ENCODE data around the gene ECSCR.
"Not testable (repeated sequence)": the region's sequence is repeated elsewhere in the genome, so short reads cannot be mapped to it uniquely, and the experiment has no call there.

ECSCR gene

GRCh38 chr5:139413153-139413552, 49.4 kb downstream of the ECSCR start:
- DNase-seq, result no peak
- ATAC-seq, result no peak

- DNase-seq (no peak), ATAC-seq (no peak)
Measured at GRCh38 chr5:139410993-139411828, 51.3 kb downstream of the ECSCR start.

GRCh38 chr5:139410121-139410992, 52.2 kb downstream of the ECSCR start:
- no peak for DNase-seq
- no peak for ATAC-seq

- DNase-seq, result not testable (repeated sequence)
Measured at GRCh38 chr5:139409116-139409515, 53.4 kb downstream of the ECSCR start.

GRCh38 chr5:139408191-139408590, 54.4 kb downstream of the ECSCR start:
- no peak for ATAC-seq
- DNase-seq, result no peak

More at GRCh38 chr5:139409116-139409515, 53.4 kb downstream of the ECSCR start:
- not testable (repeated sequence) for ATAC-seq

GRCh38 chr5:139407517-139407916, 55.0 kb downstream of the ECSCR start:
- ATAC-seq (no peak), DNase-seq (no peak)

GRCh38 chr5:139406963-139407362, 55.6 kb downstream of the ECSCR start:
- ATAC-seq (no peak), DNase-seq (no peak)

- ATAC-seq, result no peak
- no peak for DNase-seq
Measured at GRCh38 chr5:139404484-139404840, 58.1 kb downstream of the ECSCR start.

GRCh38 chr5:139403787-139404483, 58.6 kb downstream of the ECSCR start, which contains the start of gene SPATA24:
Gene SPATA24, minus strand, starts transcription at chr5:139404089. Its CDS starts 29 bp downstream, at chr5:139404060.
- ATAC-seq, result peak; percentile 94
- peak; percentile 98 for DNase-seq

- ATAC-seq (no peak), DNase-seq (no peak)
Measured at GRCh38 chr5:139403418-139403786, 59.1 kb downstream of the ECSCR start.

- DNase-seq, result peak; percentile 61
Measured at GRCh38 chr5:139402561-139403158, 59.9 kb downstream of the ECSCR start.

GRCh38 chr5:139401546-139401945, 61.0 kb downstream of the ECSCR start:
- DNase-seq, result no peak
- ATAC-seq, result no peak

More at GRCh38 chr5:139402561-139403158, 59.9 kb downstream of the ECSCR start:
- ATAC-seq, result no peak

- ATAC-seq (peak; percentile 11), DNase-seq (no peak)
Measured at GRCh38 chr5:139399501-139400121, 62.9 kb downstream of the ECSCR start.

Measured in stimulated activated naive CD8-positive, alpha-beta T cell treated with anti-CD3 and anti-CD28 coated beads, Interleukin-15, Interleukin-2, amounts not matched to agents 100 U/mL and 50 U/mL, for 24 hours (primary cell).